DOHH2 (cell line): ENCODE measurements around the gene TRAF3IP3.

Experiments
- EZH2phosphoT487 ChIP-seq: fragments of 200-600 bp; sonication (generic); IDR thresholded peaks from 2 replicates; pipeline ENCODE4 v1.6.1; 2017; ENCODE audit warnings: borderline replicate concordance, mild to moderate bottlenecking, antibody characterized with exemption, low read length, moderate library complexity, mixed read lengths
- TF ChIP-seq, protein P1 (sequence below): fragments of 200-600 bp; sonication (generic); IDR thresholded peaks from one replicate; pipeline ENCODE4 v1.5.1; 2014; ENCODE audit warnings: antibody characterized with exemption, mild to moderate bottlenecking, low read depth, low read length; ENCODE audit not compliant: poor library complexity, severe bottlenecking

DNA sequence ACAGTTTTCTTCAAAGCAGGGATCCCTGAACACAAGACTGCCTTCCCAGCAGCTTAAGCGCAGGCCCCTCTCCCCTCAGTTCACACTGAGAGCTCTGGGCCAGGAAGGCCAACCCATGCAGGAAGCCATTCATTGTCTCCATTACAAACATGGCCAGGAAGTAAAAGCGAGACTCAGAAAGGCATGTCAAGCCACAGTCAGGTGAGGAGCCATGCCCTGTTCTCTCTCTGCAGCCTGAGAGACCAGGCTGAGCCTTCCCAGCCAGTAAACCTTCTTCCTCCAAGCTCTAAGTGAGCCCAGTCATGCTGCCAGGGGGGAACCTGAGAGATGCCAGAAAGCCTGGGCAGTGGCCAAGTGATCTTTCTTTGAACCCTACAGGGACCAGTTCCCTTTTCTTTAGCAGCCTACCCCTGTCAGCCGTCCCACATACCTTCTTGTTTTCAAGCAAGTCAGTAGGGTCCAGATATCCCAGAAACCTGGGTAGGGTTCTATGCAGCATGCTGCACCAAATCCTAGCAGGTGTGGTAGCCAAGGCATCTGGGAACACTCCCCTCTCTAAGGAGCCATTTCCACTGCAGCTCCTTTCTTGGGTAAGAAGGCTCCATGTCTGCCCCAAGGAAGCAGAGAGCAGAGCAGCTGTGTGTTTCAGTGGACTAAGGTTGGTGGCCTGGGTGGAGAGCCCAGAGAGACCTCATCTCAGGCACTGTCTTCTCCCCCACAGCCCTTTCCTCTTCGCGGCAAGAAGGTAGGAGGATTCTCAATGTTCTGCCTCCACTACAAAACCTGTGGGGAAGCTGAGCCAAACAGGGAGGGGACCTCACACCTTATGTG lies 977 bp downstream of the TRAF3IP3 start:
- TF ChIP-seq, protein P1, sequence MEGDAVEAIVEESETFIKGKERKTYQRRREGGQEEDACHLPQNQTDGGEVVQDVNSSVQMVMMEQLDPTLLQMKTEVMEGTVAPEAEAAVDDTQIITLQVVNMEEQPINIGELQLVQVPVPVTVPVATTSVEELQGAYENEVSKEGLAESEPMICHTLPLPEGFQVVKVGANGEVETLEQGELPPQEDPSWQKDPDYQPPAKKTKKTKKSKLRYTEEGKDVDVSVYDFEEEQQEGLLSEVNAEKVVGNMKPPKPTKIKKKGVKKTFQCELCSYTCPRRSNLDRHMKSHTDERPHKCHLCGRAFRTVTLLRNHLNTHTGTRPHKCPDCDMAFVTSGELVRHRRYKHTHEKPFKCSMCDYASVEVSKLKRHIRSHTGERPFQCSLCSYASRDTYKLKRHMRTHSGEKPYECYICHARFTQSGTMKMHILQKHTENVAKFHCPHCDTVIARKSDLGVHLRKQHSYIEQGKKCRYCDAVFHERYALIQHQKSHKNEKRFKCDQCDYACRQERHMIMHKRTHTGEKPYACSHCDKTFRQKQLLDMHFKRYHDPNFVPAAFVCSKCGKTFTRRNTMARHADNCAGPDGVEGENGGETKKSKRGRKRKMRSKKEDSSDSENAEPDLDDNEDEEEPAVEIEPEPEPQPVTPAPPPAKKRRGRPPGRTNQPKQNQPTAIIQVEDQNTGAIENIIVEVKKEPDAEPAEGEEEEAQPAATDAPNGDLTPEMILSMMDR = no peak
- no peak for TF ChIP-seq EZH2phosphoT487
